H9 (cell line): ENCODE results near the gene VPS13C. TPM values are rescaled to one million over a fixed set of nuclear protein-coding genes. Genes with fewer than 3 reads are reported as not detected.

Experiments used
- DNase-seq: peaks from one replicate; pipeline ENCODE4 v3.0.0-alpha.2; 2017
- H2AFZ ChIP-seq: one replicate; pipeline ENCODE4 v1.6.1; 2013; ENCODE audit warnings: mild to moderate bottlenecking, low read length, control low read depth, moderate library complexity
- H2AK5ac ChIP-seq: 2 replicates; pipeline ENCODE4 v1.6.1; 2013; ENCODE audit warnings: low read length, control low read depth, mixed read lengths; ENCODE audit not compliant: insufficient read length
- H2BK120ac ChIP-seq: one replicate; pipeline ENCODE4 v1.6.1; 2013; ENCODE audit warnings: low read depth, mild to moderate bottlenecking, low read length, control low read depth, inconsistent platforms; ENCODE audit not compliant: poor library complexity, severe bottlenecking
- H2BK12ac ChIP-seq: 2 replicates; pipeline ENCODE4 v1.6.1; 2013; ENCODE audit warnings: low read length, control low read depth, mixed read lengths, low read depth; ENCODE audit not compliant: insufficient read length
- H2BK15ac ChIP-seq: 2 replicates; pipeline ENCODE4 v1.6.1; 2013; ENCODE audit warnings: low read depth, low read length, control low read depth
- H2BK20ac ChIP-seq: one replicate; pipeline ENCODE4 v1.6.1; 2013; ENCODE audit warnings: low read depth, mild to moderate bottlenecking, low read length, control low read depth, inconsistent platforms; ENCODE audit not compliant: poor library complexity, severe bottlenecking
- H2BK5ac ChIP-seq: 2 replicates; pipeline ENCODE4 v1.6.1; 2013; ENCODE audit warnings: low read length, control low read depth, mixed read lengths; ENCODE audit not compliant: insufficient read length
- H3K14ac ChIP-seq: 2 replicates; pipeline ENCODE4 v1.6.1; 2013; ENCODE audit warnings: low read length, control low read depth; ENCODE audit not compliant: insufficient read depth
- H3K18ac ChIP-seq: 2 replicates; pipeline ENCODE4 v1.6.1; 2013; ENCODE audit warnings: low read depth, mild to moderate bottlenecking, mixed read lengths, low read length, control low read depth; ENCODE audit not compliant: insufficient read length
- H3K23ac ChIP-seq: 2 replicates; pipeline ENCODE4 v1.6.1; 2013; ENCODE audit warnings: low read length, control low read depth, mixed read lengths, low read depth; ENCODE audit not compliant: insufficient read length
- H3K23me2 ChIP-seq: 2 replicates; pipeline ENCODE4 v1.6.1; 2013; ENCODE audit warnings: low read depth, mild to moderate bottlenecking, mixed read lengths, low read length, control low read depth; ENCODE audit not compliant: insufficient read length, poor library complexity, severe bottlenecking
- H3K27ac ChIP-seq: 2 replicates; pipeline ENCODE4 v1.5.1; 2013; ENCODE audit warnings: low read length, control low read depth, mixed read lengths, low read depth; ENCODE audit not compliant: insufficient read length
- H3K27me3 ChIP-seq: 2 replicates; pipeline ENCODE4 v1.6.1; 2013; ENCODE audit warnings: low read length, control low read depth, inconsistent platforms; ENCODE audit not compliant: insufficient read depth
- H3K4ac ChIP-seq: 2 replicates; pipeline ENCODE4 v1.6.1; 2013; ENCODE audit warnings: low read depth, mild to moderate bottlenecking, control low read depth, inconsistent platforms, low read length, moderate library complexity
- H3K4me1 ChIP-seq: 2 replicates; pipeline ENCODE4 v1.6.1; 2013; ENCODE audit warnings: low read length, control low read depth, inconsistent platforms; ENCODE audit not compliant: insufficient read depth
- H3K4me2 ChIP-seq: 2 replicates; pipeline ENCODE4 v1.6.1; 2013; ENCODE audit warnings: low read length, control low read depth, mixed read lengths; ENCODE audit not compliant: insufficient read length, insufficient read depth
- H3K56ac ChIP-seq: 2 replicates; pipeline ENCODE4 v1.6.1; 2013; ENCODE audit warnings: low read depth, mild to moderate bottlenecking, mixed read lengths, low read length, control low read depth; ENCODE audit not compliant: insufficient read length
- H3K79me1 ChIP-seq: 2 replicates; pipeline ENCODE4 v1.6.1; 2013; ENCODE audit warnings: low read depth, mild to moderate bottlenecking, moderate library complexity, low read length, control low read depth, inconsistent platforms; ENCODE audit not compliant: insufficient read depth, poor library complexity, severe bottlenecking
- H3K79me2 ChIP-seq: 2 replicates; pipeline ENCODE4 v1.6.1; 2013; ENCODE audit warnings: low read length, control low read depth, inconsistent platforms; ENCODE audit not compliant: insufficient read depth
- H3K9ac ChIP-seq: 2 replicates; pipeline ENCODE4 v1.6.1; 2013; ENCODE audit warnings: low read length, control low read depth, mixed read lengths; ENCODE audit not compliant: insufficient read length; ENCODE audit errors: extremely low read depth
- H3K9me3 ChIP-seq: one replicate; pipeline ENCODE4 v1.6.1; 2013; ENCODE audit warnings: low read depth, low read length, inconsistent platforms; ENCODE audit not compliant: control insufficient read depth
- H3T11ph ChIP-seq: one replicate; pipeline ENCODE4 v1.6.1; 2013; ENCODE audit warnings: mild to moderate bottlenecking, low read length, control low read depth, inconsistent platforms
- H4K20me1 ChIP-seq: one replicate; pipeline ENCODE4 v1.6.1; 2013; ENCODE audit not compliant: control insufficient read depth, insufficient read length, insufficient read depth
- H4K5ac ChIP-seq: 2 replicates; pipeline ENCODE4 v1.6.1; 2013; ENCODE audit warnings: low read depth, mild to moderate bottlenecking, mixed read lengths, low read length, control low read depth; ENCODE audit not compliant: insufficient read length
- H4K8ac ChIP-seq: replicated peaks from 2 replicates; pipeline ENCODE4 v1.6.1; 2013; ENCODE audit warnings: low read length, control low read depth, mixed read lengths, low read depth; ENCODE audit not compliant: insufficient read length
- H4K91ac ChIP-seq: 2 replicates; pipeline ENCODE4 v1.6.1; 2013; ENCODE audit warnings: low read depth, mild to moderate bottlenecking, moderate library complexity, mixed read lengths, low read length, control low read depth; ENCODE audit not compliant: insufficient read length
- H3K27ac Mint-ChIP-seq, 3 experiments: 2 replicates in 2 of 3; 3 replicates in 1 of 3; pipeline ENCODE4 v1.8.0; 2020 to 2021; ENCODE audit warnings: mixed read lengths in 3 of 3, mild to moderate bottlenecking in 1 of 3, moderate library complexity in 1 of 3
- H3K27me3 Mint-ChIP-seq: 2 replicates; pipeline ENCODE4 v1.8.0; 2021; ENCODE audit warnings: low read depth, mild to moderate bottlenecking, moderate library complexity, mixed read lengths
- H3K36me3 Mint-ChIP-seq, 3 experiments: 2 replicates in 2 of 3; 3 replicates in 1 of 3; pipeline ENCODE4 v1.8.0; 2020 to 2021; ENCODE audit warnings: low read depth in 3 of 3, mixed read lengths in 3 of 3; ENCODE audit not compliant: insufficient read depth in 1 of 3
- H3K4me1 Mint-ChIP-seq, 2 experiments: 2 replicates each; pipeline ENCODE4 v1.8.0; 2020; ENCODE audit warnings: mixed read lengths in 2 of 2
- H3K4me3 Mint-ChIP-seq, 2 experiments: 2 replicates in 1 of 2; 3 replicates in 1 of 2; pipeline ENCODE4 v1.8.0; 2020 to 2021; ENCODE audit warnings: mild to moderate bottlenecking in 2 of 2, mixed read lengths in 2 of 2, moderate library complexity in 1 of 2
- H3K9me3 Mint-ChIP-seq, 2 experiments: 2 replicates in 1 of 2; 3 replicates in 1 of 2; pipeline ENCODE4 v1.8.0; 2020; ENCODE audit warnings: mild to moderate bottlenecking in 2 of 2, mixed read lengths in 2 of 2, moderate library complexity in 1 of 2
- WGBS: extraction: QIAGEN DNeasy Blood & Tissue Kit; methylation state at CpG from one replicate; pipeline ENCODE4 v1.1.7; 2013; ENCODE audit warnings: missing lambda C conversion rate, low lambda C conversion rate, mixed read lengths; ENCODE audit not compliant: insufficient read length; ENCODE audit errors: extremely low coverage; 5-methylcytosine and 5-hydroxymethylcytosine counted together
- total RNA-seq: library from RNA; stranded (reverse); gene quantifications from 2 replicates; pipeline ENCODE4 v1.2.1, GENCODE V29; 2021
- TF ChIP-seq, protein P1 (sequence below): fragments of 200-600 bp; sonication (generic); conservative IDR thresholded peaks from 3 replicates; pipeline ENCODE4 v1.8.0; 2021; ENCODE audit warnings: antibody characterized with exemption, mild to moderate bottlenecking

VPS13C gene
- total RNA-seq, 1 experiment from 2014 or later: 14.2 TPM

DNA sequence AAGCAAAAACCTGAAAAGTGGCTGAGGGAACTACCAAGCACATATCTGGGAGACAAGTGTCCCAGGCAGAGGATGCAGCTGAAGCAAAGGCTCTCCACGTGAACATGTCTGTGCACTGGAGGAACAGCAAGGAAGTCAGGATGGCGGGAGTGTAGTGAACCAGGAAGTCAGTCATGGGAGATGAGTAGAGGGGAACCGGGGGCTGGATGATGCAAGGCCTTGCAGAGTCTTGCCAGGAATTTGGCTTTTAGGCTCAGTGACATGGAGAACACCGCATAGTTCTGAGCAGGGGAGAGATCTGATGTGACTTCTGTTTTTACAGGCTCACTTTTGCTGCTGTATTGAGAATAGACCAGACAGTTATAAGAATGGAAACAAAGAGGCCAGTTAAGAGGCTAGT is 25.5 kb upstream of the VPS13C start:
- H3K36me3 Mint-ChIP-seq: peaks cover 4 to 7% (median 5%) of the 10 kb centered on the region in 3 experiments; a peak in 5 of 7 replicates
- WGBS: no CpG with 5 or more reads among the region's 4 CpGs

More for the DNA sequence above, 25.5 kb upstream of the VPS13C start:
- H3K79me2 ChIP-seq: no peaks in the 10 kb centered on the region
- DNase-seq: no peak
- H3K9me3 ChIP-seq: no peaks in the 10 kb centered on the region
- H3K23ac ChIP-seq: no peak overlapping the region
- H3K9ac ChIP-seq: no peak overlapping the region
- no peak overlapping the region for H3K4me3 Mint-ChIP-seq
- no peak overlapping the region for H2BK12ac ChIP-seq
- no peak overlapping the region for H3K14ac ChIP-seq
- H2BK20ac ChIP-seq: no peak overlapping the region
- no peak overlapping the region for H3K56ac ChIP-seq
- H2BK120ac ChIP-seq: no peak overlapping the region
- TF ChIP-seq, protein P1, sequence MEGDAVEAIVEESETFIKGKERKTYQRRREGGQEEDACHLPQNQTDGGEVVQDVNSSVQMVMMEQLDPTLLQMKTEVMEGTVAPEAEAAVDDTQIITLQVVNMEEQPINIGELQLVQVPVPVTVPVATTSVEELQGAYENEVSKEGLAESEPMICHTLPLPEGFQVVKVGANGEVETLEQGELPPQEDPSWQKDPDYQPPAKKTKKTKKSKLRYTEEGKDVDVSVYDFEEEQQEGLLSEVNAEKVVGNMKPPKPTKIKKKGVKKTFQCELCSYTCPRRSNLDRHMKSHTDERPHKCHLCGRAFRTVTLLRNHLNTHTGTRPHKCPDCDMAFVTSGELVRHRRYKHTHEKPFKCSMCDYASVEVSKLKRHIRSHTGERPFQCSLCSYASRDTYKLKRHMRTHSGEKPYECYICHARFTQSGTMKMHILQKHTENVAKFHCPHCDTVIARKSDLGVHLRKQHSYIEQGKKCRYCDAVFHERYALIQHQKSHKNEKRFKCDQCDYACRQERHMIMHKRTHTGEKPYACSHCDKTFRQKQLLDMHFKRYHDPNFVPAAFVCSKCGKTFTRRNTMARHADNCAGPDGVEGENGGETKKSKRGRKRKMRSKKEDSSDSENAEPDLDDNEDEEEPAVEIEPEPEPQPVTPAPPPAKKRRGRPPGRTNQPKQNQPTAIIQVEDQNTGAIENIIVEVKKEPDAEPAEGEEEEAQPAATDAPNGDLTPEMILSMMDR: no peak
- H3K4ac ChIP-seq: no peak overlapping the region
- no peak overlapping the region for H3T11ph ChIP-seq
- H3K79me1 ChIP-seq: no peaks in the 10 kb centered on the region
- H3K9me3 Mint-ChIP-seq: peaks cover 7 to 13% of the 10 kb centered on the region in 2 experiments
- H2BK5ac ChIP-seq: no peak overlapping the region
- no peak overlapping the region for H4K5ac ChIP-seq
- H3K27me3 Mint-ChIP-seq: no peaks in the 10 kb centered on the region; the same call in 1 of the 2 replicates
- no peaks in the 10 kb centered on the region for H4K20me1 ChIP-seq
- H2AFZ ChIP-seq: no peak overlapping the region
- H2BK15ac ChIP-seq: no peak overlapping the region
- no peak overlapping the region for H4K8ac ChIP-seq
- H4K91ac ChIP-seq: no peak overlapping the region
- no peaks in the 10 kb centered on the region for H3K23me2 ChIP-seq
- no peaks in the 10 kb centered on the region; the same call in 1 of the 2 replicates for H3K27me3 ChIP-seq
- H3K4me1 Mint-ChIP-seq: peaks cover 0 to 14% of the 10 kb centered on the region in 2 experiments
- H3K27ac ChIP-seq: no peak overlapping the region
- no peaks in the 10 kb centered on the region for H3K4me1 ChIP-seq
- no peak overlapping the region for H3K4me2 ChIP-seq
- no peak overlapping the region for H3K27ac Mint-ChIP-seq
- H3K18ac ChIP-seq: no peak overlapping the region
- H2AK5ac ChIP-seq: no peak overlapping the region
